ENCODE data around the gene RTN1. TPM values are rescaled to one million over a fixed set of nuclear protein-coding genes. Genes with fewer than 3 reads are reported as not detected.

Gene RTN1
- total and polyA plus RNA-seq, 9 of the 15 experiments (the other 6 are each of a cell fraction or from before 2014, with no cell fraction given) = 0.03 to 0.09 TPM; not detected in 7

GRCh38 chr14:59705245-59705644 is 165.3 kb downstream of the RTN1 start:
- no peaks in the 10 kb centered on the region for H3K27me3 ChIP-seq (ENCODE audit: control insufficient read depth in 2 of 2, insufficient read depth in 2 of 2, low read length in 2 of 2)
- FAIRE-seq = no peak
- POLR2A ChIA-PET = no interaction called here
- no peak for DNase-seq (ENCODE audit: extremely low read depth in 1 of 4, low spot score in 3 of 4)
- no peaks in the 10 kb centered on the region for H3K9me3 ChIP-seq (replicated peaks; ENCODE audit: control insufficient read depth, insufficient read depth, low read depth, low read length)
- in situ Hi-C loops (cut with MboI) (no loop called here), intact Hi-C loops (cut with micrococcal nuclease) (no loop called here)
- WGBS (ENCODE audit: insufficient coverage, low coverage, missing lambda C conversion rate) = 0% methylated on average over 2 of the region's 2 CpGs
- H3K4me3 ChIP-seq = no peak overlapping the region
- no peak overlapping the region for H3K4me2 ChIP-seq (ENCODE audit: insufficient read depth, low read length)
- CTCF ChIA-PET (ENCODE audit: low intra/inter-chr PET ratio) = no interaction called here
- no TSS peak for BruUV-seq (replicated peaks)
- no peaks in the 10 kb centered on the region for H3K4me1 ChIP-seq (replicated peaks in 1 of 2; ENCODE audit: control insufficient read depth in 2 of 2, insufficient read depth in 2 of 2, low read length in 2 of 2)
- H2AFZ ChIP-seq (ENCODE audit: low read depth, low read length) = no peak overlapping the region
- H3K9me1 ChIP-seq (ENCODE audit: control insufficient read depth, insufficient read depth, low read length) = no peaks in the 10 kb centered on the region
- H4K20me1 ChIP-seq (replicated peaks; ENCODE audit: control insufficient read depth, insufficient read depth, low read length) = no peaks in the 10 kb centered on the region
- no peak overlapping the region for H3K27ac ChIP-seq (ENCODE audit: extremely low read depth, low read depth, low read length)
- no peak for ATAC-seq
- H3K79me2 ChIP-seq (ENCODE audit: control insufficient read depth, insufficient read depth, low read length) = no peaks in the 10 kb centered on the region
- no peak overlapping the region for H3K9ac ChIP-seq (ENCODE audit: insufficient read depth in 1 of 2, low read depth in 2 of 2, low read length in 2 of 2)
- no peaks in the 10 kb centered on the region for H3K36me3 ChIP-seq (ENCODE audit: control insufficient read depth, insufficient read depth, low read length)
- TF ChIP-seq ZFP1 (CRISPR knock-in tag; IDR thresholded peaks at IDR 0.05) (no peak), PHTF2 (CRISPR knock-in tag; IDR thresholded peaks at IDR 0.05) (no peak), UBTF (IDR thresholded peaks at IDR 0.05; ENCODE audit: borderline replicate concordance in 1 of 2, low read depth in 2 of 2, low read length in 2 of 2) (no peak), TFE3 (CRISPR knock-in tag; IDR thresholded peaks at IDR 0.05) (no peak), NEUROD1 (IDR thresholded peaks at IDR 0.05; ENCODE audit: borderline replicate concordance, low read depth, low read length, partially characterized antibody) (no peak), RBM17 (IDR thresholded peaks at IDR 0.05; ENCODE audit: borderline replicate concordance, low read depth, low read length) (no peak), SLC30A9 (CRISPR knock-in tag; IDR thresholded peaks at IDR 0.05) (no peak), NCOA1 (IDR thresholded peaks at IDR 0.05; ENCODE audit: low read depth) (no peak), STAT5A (IDR thresholded peaks at IDR 0.05; ENCODE audit: borderline replicate concordance, low read length) (no peak), ZNF589 (CRISPR knock-in tag; IDR thresholded peaks at IDR 0.05; ENCODE audit: low read depth) (no peak), RAD21 (CRISPR knock-in tag; conservative IDR thresholded peaks at IDR 0.05 in 1 of 2, IDR thresholded peaks at IDR 0.05 in 1 of 2) (no peak)

All from K562 (cell line).